GM19043 (cell line): Measurements from ENCODE around the gene ETFBKMT.
"Not testable (repeated sequence)": the region's sequence is repeated elsewhere in the genome, so short reads cannot be mapped to it uniquely, and the experiment has no call there.

Experiments
- ATAC-seq: cut with Tn5 transposase; IDR thresholded peaks from one replicate; pipeline ENCODE4 v1.9.1; 2021; ENCODE audit warnings: low read depth; ENCODE audit not compliant: unreplicated experiment

Gene ETFBKMT

GRCh38 chr12:31655208-31655607, 4.3 kb upstream of the ETFBKMT start:
- ATAC-seq, result no peak

- no peak for ATAC-seq
These were observed 3.7 kb upstream of the ETFBKMT start for GRCh38 chr12:31655792-31656191.

- ATAC-seq, result peak; percentile 5
These were observed 909 bp upstream of the ETFBKMT start for GRCh38 chr12:31658471-31659086.

GRCh38 chr12:31662176-31662849, 2.8 kb downstream of the ETFBKMT start:
- no peak for ATAC-seq

- no peak for ATAC-seq
These were observed 4.1 kb downstream of the ETFBKMT start for GRCh38 chr12:31663576-31663975.

GRCh38 chr12:31664038-31664437, 4.5 kb downstream of the ETFBKMT start:
- no peak for ATAC-seq

GRCh38 chr12:31669020-31669419, 9.5 kb downstream of the ETFBKMT start:
- ATAC-seq, result no peak

- ATAC-seq, result not testable (repeated sequence)
These were observed 10.1 kb downstream of the ETFBKMT start for GRCh38 chr12:31669582-31669981.

- ATAC-seq, result no peak
These were observed 13.0 kb downstream of the ETFBKMT start for GRCh38 chr12:31672521-31672920.

- peak; percentile 81 for ATAC-seq
These were observed 22.9 kb downstream of the ETFBKMT start for GRCh38 chr12:31682136-31682962.

GRCh38 chr12:31685801-31686200, 26.3 kb downstream of the ETFBKMT start:
- no peak for ATAC-seq

- ATAC-seq, result no peak
These were observed 27.6 kb downstream of the ETFBKMT start for GRCh38 chr12:31687101-31687527.

GRCh38 chr12:31689921-31690320, 30.4 kb downstream of the ETFBKMT start:
- ATAC-seq, result not testable (repeated sequence)

GRCh38 chr12:31702047-31702446, 42.6 kb downstream of the ETFBKMT start:
- ATAC-seq, result no peak

- no peak for ATAC-seq
These were observed 46.1 kb downstream of the ETFBKMT start for GRCh38 chr12:31705621-31706020.

GRCh38 chr12:31708118-31708517, 48.6 kb downstream of the ETFBKMT start:
- not testable (repeated sequence) for ATAC-seq

GRCh38 chr12:31710021-31710818, 50.7 kb downstream of the ETFBKMT start:
- ATAC-seq, result no peak

GRCh38 chr12:31712877-31713276, 53.4 kb downstream of the ETFBKMT start:
- ATAC-seq, result no peak

GRCh38 chr12:31714406-31715271, 55.2 kb downstream of the ETFBKMT start:
- ATAC-seq, result peak; percentile 27
